HG03342 (cell line): ENCODE results near the gene ASRGL1.
"Not testable (repeated sequence)": the region's sequence is repeated elsewhere in the genome, so short reads cannot be mapped to it uniquely, and the experiment has no call there.

Source experiments
- ATAC-seq: cut with Tn5 transposase; IDR thresholded peaks from one replicate; pipeline ENCODE4 v1.9.1; 2021; ENCODE audit warnings: mild to moderate bottlenecking, moderate library complexity; ENCODE audit not compliant: unreplicated experiment

Gene ASRGL1

GRCh38 chr11:62352355-62353336 lies 15.4 kb downstream of the ASRGL1 start:
- ATAC-seq: no peak

GRCh38 chr11:62353841-62354240 lies 16.6 kb downstream of the ASRGL1 start:
- no peak for ATAC-seq

GRCh38 chr11:62358273-62358672 lies 21.0 kb downstream of the ASRGL1 start:
- no peak for ATAC-seq

GRCh38 chr11:62359475-62359874 lies 22.2 kb downstream of the ASRGL1 start:
- no peak for ATAC-seq

DNA sequence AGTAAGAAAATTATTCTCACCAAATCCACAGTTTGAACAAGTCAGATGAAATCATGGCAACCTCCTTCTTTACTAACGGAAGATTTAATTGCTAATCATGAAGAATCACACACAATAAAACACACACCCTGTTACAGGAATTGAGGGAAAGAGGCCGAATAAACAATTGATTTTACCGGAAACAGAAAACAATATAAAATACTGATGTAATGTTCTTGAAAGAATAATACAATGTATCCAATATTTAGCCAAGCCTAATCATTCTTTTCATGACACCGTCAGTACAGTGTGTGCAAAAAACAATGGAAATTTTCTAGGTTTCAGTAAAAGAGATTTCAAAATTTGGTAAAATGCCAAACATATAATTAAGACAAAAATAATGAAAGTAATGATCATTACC lies 23.4 kb downstream of the ASRGL1 start:
- ATAC-seq: no peak

- not testable (repeated sequence) for ATAC-seq
Observed at GRCh38 chr11:62368861-62369477, 31.7 kb downstream of the ASRGL1 start.

GRCh38 chr11:62370743-62371440 lies 33.6 kb downstream of the ASRGL1 start:
- ATAC-seq: no peak

GRCh38 chr11:62372871-62373270 lies 35.6 kb downstream of the ASRGL1 start:
- no peak for ATAC-seq

DNA sequence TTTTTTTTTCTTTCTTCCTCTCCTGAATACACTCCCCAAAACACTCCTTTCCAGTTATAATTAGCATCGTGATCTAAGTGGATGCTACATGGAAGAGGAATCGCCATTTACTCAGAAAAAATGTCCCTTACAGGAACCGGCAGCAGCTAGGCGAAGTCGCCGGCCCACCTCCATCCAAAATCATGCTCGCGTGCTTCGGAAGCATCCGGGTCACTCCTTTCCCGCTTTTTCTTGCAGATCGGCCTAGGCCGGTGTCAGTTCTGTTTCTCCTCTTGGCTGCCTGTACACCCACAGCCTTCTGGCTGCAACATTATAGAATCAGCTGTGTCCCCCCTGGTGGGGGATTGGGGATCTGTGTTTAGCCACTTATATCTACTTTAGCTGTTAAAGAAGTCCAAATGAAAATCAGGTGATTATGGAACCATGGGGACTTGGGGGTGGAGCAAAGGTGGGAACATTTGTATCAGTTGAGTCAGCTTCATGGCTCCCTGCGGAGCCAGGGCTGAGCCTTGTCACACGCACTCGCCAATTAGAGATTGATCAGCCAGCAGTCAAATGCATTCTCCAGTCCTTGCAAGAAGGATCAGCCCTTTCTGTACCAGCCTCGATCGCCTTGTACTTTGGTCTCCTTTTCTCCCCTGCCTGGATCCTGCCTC lies 36.3 kb downstream of the ASRGL1 start:
- no peak for ATAC-seq

DNA sequence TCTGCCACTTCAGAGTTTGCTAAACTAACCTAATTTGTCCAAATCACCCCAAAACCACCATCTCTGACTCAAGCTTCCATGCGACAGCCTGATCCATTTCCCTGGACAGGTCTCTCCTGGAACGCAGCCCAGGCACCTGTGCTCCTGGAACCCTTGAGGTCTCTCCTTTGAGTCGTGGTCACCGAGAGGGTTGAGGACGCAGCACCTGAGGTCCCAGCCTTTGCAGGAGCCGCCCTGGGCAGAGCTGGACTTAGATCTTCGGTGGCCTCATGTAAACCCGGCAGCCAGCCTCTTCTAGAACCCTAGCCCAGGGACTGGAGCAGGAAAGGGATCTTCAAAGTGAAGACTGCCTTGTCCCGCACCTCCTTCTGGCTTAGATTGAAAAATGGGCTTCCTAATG lies 37.6 kb downstream of the ASRGL1 start:
- ATAC-seq: no peak

GRCh38 chr11:62378459-62379063 lies 41.3 kb downstream of the ASRGL1 start:
- ATAC-seq: not testable (repeated sequence)

DNA sequence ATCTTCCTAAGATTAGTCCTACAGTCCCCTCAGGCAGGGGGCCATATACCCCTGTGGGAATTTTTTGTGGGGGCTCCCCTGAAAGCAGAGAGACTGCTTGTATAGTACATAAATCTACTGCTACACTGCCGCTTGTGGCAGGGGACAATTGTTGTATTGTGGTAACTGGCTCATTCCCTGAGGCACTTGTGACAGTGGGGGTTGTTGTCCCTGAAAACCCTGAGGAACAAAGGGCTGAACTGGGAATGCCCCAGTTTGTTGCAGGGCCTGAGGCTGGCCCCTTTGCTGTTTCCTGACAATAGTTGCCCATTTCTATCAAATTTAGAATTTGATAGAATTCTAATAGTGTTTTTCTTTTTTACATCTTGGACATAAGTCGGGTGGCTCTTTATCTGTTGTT lies 42.3 kb downstream of the ASRGL1 start:
- not testable (repeated sequence) for ATAC-seq

DNA sequence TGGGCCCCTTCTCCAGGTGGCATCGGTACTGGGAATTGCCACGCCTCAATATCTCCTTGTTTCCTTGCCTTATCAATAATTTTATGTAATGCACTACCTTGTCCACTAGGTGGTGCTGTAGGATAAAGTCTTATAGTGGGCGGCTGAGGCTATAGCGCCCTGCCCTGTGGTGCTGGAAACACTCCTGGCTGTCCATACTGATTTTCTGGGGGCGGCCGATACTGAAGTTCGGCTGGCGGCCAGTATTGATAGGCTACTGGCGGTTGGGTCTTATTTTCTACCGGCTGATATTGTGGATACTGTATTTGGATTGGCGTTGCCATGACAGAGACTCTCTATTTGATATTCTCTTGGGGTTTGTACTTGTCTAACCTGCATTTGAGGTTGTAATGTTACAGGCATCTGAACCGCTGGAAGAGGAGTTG lies 43.6 kb downstream of the ASRGL1 start:
- ATAC-seq: not testable (repeated sequence)

DNA sequence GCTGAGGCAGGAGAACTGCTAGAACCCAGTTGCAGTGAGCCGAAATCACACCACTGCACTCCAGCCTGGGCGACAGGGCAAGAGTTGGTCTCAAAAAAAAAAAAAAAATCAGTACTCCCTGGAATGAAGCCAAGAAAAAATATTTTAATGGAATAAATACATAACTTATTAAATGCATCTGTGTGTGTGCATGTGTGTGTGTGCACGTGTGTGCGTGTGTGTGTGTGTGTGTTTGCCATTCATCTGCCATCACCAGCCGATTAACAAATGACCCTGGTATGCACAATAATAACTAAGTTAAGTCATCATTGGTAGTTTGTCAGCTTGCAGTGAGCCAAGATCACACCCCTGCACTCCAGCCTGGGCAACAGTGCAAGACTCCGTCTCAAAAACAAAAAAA lies 46.6 kb downstream of the ASRGL1 start:
- ATAC-seq: no peak

DNA sequence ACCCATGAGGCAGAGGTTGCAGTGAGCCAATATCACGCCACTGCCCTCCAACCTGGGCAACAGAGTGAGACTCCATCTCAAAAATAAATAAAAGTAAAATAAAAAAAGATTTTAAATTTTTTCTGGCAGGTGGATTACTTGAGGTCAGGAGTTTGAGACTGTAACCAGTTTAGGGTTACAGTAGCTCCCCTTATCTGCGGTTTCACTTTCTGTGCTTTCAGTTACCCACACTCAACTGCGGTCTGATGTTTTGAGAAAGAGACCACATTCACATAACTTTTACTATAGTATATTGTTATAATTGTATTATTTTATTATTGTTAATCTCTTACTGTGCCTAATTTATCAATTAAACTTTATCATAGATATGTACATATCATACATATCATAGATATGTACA lies 48.8 kb downstream of the ASRGL1 start:
- ATAC-seq: not testable (repeated sequence)

- no peak for ATAC-seq
Observed at GRCh38 chr11:62387381-62387780, 50.1 kb downstream of the ASRGL1 start.

- no peak for ATAC-seq
Observed at GRCh38 chr11:62388999-62389398, 51.8 kb downstream of the ASRGL1 start.

DNA sequence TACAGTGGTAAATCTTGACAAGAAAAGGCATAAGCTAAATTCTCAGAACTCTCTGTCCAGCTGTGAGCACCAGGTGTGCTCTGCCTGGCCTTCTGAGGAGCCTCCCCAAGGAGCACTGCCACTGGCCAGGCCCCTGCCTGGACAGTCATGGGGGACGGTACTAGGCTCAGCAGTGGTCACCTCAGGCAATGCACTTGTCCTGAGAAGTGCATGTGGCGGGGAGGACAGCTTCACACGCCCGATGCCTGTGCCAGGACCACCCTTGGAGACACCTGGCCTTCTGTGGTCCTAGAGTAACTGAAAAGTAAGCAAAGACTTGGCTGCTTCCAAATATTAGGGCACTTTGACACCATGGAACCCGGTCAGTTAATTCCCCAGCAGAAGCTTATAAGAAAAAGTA lies 53.0 kb downstream of the ASRGL1 start:
- ATAC-seq: no peak

GRCh38 chr11:62390722-62391121 lies 53.5 kb downstream of the ASRGL1 start:
- no peak for ATAC-seq

DNA sequence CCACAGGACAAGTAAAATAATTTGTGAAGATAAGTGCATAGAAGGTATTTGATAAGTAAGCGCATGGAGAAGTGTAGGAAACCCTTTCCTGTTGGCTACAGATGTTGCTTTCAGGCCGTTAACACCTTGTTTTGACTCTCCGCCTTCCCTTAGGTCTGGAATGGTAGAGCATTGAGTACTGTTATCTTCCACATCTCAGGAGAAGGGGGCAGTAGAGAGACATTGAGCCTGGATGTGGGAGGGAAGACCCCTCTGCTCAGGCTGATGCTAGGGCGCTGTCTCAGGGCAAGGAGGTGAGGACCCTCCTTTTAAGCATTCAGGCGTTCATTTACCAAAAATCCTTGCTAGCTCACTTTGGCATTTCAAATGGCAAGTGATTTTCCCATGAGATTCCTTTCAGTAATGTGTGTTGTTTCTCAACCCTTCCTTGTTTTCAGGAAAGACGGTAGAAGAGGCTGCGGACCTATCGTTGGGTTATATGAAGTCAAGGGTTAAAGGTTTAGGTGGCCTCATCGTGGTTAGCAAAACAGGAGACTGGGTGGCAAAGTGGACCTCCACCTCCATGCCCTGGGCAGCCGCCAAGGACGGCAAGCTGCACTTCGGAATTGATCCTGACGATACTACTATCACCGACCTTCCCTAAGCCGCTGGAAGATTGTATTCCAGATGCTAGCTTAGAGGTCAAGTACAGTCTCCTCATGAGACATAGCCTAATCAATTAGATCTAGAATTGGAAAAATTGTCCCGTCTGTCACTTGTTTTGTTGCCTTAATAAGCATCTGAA lies 54.6 kb downstream of the ASRGL1 start:
- no peak for ATAC-seq
